GM23248 (cell line): ENCODE measurements around the gene ZNF816. TPM values are rescaled to one million over a fixed set of nuclear protein-coding genes. Genes with fewer than 3 reads are reported as not detected.
"Not testable (repeated sequence)": the region's sequence is repeated elsewhere in the genome, so short reads cannot be mapped to it uniquely, and the experiment has no call there.

Experiments
- DNase-seq: peaks from one replicate; pipeline ENCODE4 v3.0.0-alpha.2; 2015
- H2AFZ ChIP-seq: fragments of 200-600 bp; sonication (generic); 2 replicates; pipeline ENCODE4 v1.6.1; 2016; ENCODE audit warnings: antibody characterized with exemption
- H3F3A ChIP-seq: fragments of 200-600 bp; sonication (generic); 2 replicates; pipeline ENCODE4 v1.6.1; 2016; ENCODE audit warnings: mild to moderate bottlenecking, antibody characterized with exemption, mixed run types; ENCODE audit not compliant: insufficient read depth
- H3K27ac ChIP-seq: fragments of 200-600 bp; sonication (generic); 2 replicates; pipeline ENCODE4 v1.5.1; 2016; ENCODE audit warnings: mild to moderate bottlenecking
- H3K27me3 ChIP-seq: fragments of 200-600 bp; sonication (generic); replicated peaks from 2 replicates; pipeline ENCODE4 v1.6.1; 2016; ENCODE audit warnings: mild to moderate bottlenecking; ENCODE audit not compliant: insufficient read depth
- H3K36me3 ChIP-seq: fragments of 200-600 bp; sonication (generic); 2 replicates; pipeline ENCODE4 v1.6.1; 2016; ENCODE audit warnings: low read depth, mild to moderate bottlenecking
- H3K4me1 ChIP-seq: fragments of 200-600 bp; sonication (generic); 2 replicates; pipeline ENCODE4 v1.6.1; 2016; ENCODE audit warnings: mild to moderate bottlenecking; ENCODE audit not compliant: insufficient read depth
- H3K4me2 ChIP-seq: fragments of 200-600 bp; sonication (generic); one replicate; pipeline ENCODE4 v1.6.1; 2016; ENCODE audit warnings: mild to moderate bottlenecking; ENCODE audit not compliant: unreplicated experiment
- H3K4me3 ChIP-seq: fragments of 200-600 bp; sonication (generic); 2 replicates; pipeline ENCODE4 v1.5.1; 2016; ENCODE audit warnings: mild to moderate bottlenecking
- H3K79me2 ChIP-seq: fragments of 200-600 bp; sonication (generic); 2 replicates; pipeline ENCODE4 v1.6.1; 2016; ENCODE audit warnings: mild to moderate bottlenecking; ENCODE audit not compliant: insufficient read depth
- H3K9ac ChIP-seq: fragments of 200-600 bp; sonication (generic); 2 replicates; pipeline ENCODE4 v1.6.1; 2016; ENCODE audit warnings: mild to moderate bottlenecking
- H3K9me2 ChIP-seq: fragments of 200-600 bp; sonication (generic); 2 replicates; pipeline ENCODE4 v1.6.1; 2016; ENCODE audit warnings: mixed run types, mild to moderate bottlenecking, moderate library complexity; ENCODE audit not compliant: insufficient read depth
- H3K9me3 ChIP-seq: fragments of 200-600 bp; sonication (generic); one replicate; pipeline ENCODE4 v1.6.1; 2017; ENCODE audit warnings: low read depth
- H4K20me1 ChIP-seq: fragments of 200-600 bp; sonication (generic); 2 replicates; pipeline ENCODE4 v1.6.0; 2016; ENCODE audit not compliant: insufficient read depth
- EZH2 ChIP-seq: fragments of 200-600 bp; sonication (generic); IDR thresholded peaks from 2 replicates; pipeline ENCODE4 v1.6.1; 2018; ENCODE audit warnings: antibody characterized with exemption, mild to moderate bottlenecking; ENCODE audit not compliant: insufficient read depth, poor library complexity, severe bottlenecking
- EZH2phosphoT487 ChIP-seq: fragments of 200-600 bp; sonication (generic); IDR thresholded peaks from 2 replicates; pipeline ENCODE4 v1.6.1; 2018; ENCODE audit warnings: antibody characterized with exemption, moderate library complexity, mild to moderate bottlenecking, low read depth; ENCODE audit not compliant: insufficient read depth
- WGBS, 2 experiments: methylation state at CpG; one replicate each; pipeline ENCODE4 v1.1.6; 2015 to 2017; ENCODE audit warnings: low lambda C conversion rate in 2 of 2, low coverage in 1 of 2; ENCODE audit errors: missing lambda C conversion rate in 2 of 2; 5-methylcytosine and 5-hydroxymethylcytosine counted together
- in situ Hi-C: fragments of 300-500 bp; cut with MboI; formaldehyde crosslinking; loops from 2 replicates; pipeline ENCODE4 v1.15.0; 2020
- polyA plus RNA-seq: library from polyadenylated mRNA; unstranded; fragments of >200 nt; fragmentation: Nextera tagmentation; extraction: Ambion mirVana; gene quantifications from 2 replicates; pipeline ENCODE4 v1.2.1, GENCODE V29; 2016
- total RNA-seq: library from RNA; depleted of rRNA; stranded (reverse); fragments of >200 nt; shearing (Covaris generic); gene quantifications from 2 replicates; pipeline ENCODE4 v1.2.3, GENCODE V29; 2014

ZNF816 gene
- total and polyA plus RNA-seq, 2 experiments from 2014 or later = 3.0 to 4.3 TPM

DNA sequence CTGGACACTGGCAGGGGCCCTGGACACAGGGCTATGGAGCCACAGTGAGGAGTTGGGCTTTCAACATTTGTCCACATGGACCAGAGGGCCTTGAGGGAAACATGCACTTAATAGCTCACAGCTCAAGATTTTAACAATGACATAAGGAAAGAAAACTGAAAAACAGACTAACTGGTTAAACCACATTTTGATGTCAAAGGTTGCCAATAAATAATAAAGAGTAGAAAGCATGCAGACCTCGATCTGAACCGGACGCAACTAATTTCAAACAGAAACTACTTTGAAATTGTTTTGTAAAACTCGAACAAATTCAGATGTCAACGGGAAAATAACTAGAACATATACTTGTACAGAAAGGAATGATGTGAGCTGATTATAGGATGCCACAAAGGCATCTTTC lies 23.9 kb downstream of the ZNF816 start:
- H3K79me2 ChIP-seq = peaks cover 9% of the 10 kb centered on the region; the same call in 1 of the 2 replicates

DNA sequence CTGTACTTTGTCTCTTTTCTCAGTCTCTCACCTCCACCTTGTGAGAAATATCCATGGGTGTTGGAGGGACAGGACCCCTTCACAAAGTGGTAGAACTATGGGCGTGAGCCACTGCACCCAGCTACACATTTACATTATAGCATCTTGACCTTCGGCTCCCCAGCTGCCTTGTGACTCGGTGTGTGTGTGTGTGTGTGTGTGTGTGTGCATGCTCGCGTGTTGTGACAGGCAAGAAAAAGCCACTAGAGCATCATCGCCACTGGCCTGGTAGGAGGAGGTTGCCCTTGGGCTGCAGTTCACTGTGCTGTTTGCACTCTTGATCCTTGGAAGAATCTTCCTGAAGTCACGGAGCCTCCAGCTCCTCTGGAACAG lies 25.7 kb downstream of the ZNF816 start:
- no peaks in the 10 kb centered on the region for H3K9me2 ChIP-seq
- H3K27me3 ChIP-seq = no peaks in the 10 kb centered on the region
- H3K4me1 ChIP-seq = no peaks in the 10 kb centered on the region
- no peaks in the 10 kb centered on the region for H3K9me3 ChIP-seq
- no peak for TF ChIP-seq EZH2
- TF ChIP-seq EZH2phosphoT487 = no peak
- WGBS, 2 experiments = 95 to 99% methylated on average over 7 of the region's 7 CpGs
- H3K36me3 ChIP-seq = no peaks in the 10 kb centered on the region
- no peak overlapping the region for H3K27ac ChIP-seq
- no peaks in the 10 kb centered on the region for H4K20me1 ChIP-seq
- DNase-seq = no peak
- H3K9ac ChIP-seq = no peak overlapping the region
- peaks cover 9% of the 10 kb centered on the region; the same call in 1 of the 2 replicates for H3K79me2 ChIP-seq
- no peak overlapping the region for H3K4me2 ChIP-seq
- in situ Hi-C loops = no loop called here
- no peaks in the 10 kb centered on the region for H3F3A ChIP-seq
- no peak overlapping the region for H3K4me3 ChIP-seq
- no peak overlapping the region for H2AFZ ChIP-seq

More for the DNA sequence above, 23.9 kb downstream of the ZNF816 start:
- Histone ChIP-seq H3F3A (peaks cover 3% of the 10 kb centered on the region; the same call in 1 of the 2 replicates), H3K9me2 (no peaks in the 10 kb centered on the region), H3K27ac (no peak overlapping the region), H3K36me3 (no peaks in the 10 kb centered on the region), H3K9me3 (no peaks in the 10 kb centered on the region), H3K27me3 (no peaks in the 10 kb centered on the region), H3K4me1 (peaks cover 4% of the 10 kb centered on the region; the same call in 1 of the 2 replicates), H3K4me2 (no peak overlapping the region), H2AFZ (0 out of 2 replicates have a peak overlapping the region, but pooled peaks have one; percentile 39), H3K4me3 (no peak overlapping the region), H4K20me1 (no peaks in the 10 kb centered on the region), H3K9ac (no peak overlapping the region)
- TF ChIP-seq EZH2phosphoT487 (no peak), EZH2 (no peak)
- in situ Hi-C loops = no loop called here
- 35% methylated on average over 5 of the region's 5 CpGs for WGBS, 2 experiments
- DNase-seq = no peak

DNA sequence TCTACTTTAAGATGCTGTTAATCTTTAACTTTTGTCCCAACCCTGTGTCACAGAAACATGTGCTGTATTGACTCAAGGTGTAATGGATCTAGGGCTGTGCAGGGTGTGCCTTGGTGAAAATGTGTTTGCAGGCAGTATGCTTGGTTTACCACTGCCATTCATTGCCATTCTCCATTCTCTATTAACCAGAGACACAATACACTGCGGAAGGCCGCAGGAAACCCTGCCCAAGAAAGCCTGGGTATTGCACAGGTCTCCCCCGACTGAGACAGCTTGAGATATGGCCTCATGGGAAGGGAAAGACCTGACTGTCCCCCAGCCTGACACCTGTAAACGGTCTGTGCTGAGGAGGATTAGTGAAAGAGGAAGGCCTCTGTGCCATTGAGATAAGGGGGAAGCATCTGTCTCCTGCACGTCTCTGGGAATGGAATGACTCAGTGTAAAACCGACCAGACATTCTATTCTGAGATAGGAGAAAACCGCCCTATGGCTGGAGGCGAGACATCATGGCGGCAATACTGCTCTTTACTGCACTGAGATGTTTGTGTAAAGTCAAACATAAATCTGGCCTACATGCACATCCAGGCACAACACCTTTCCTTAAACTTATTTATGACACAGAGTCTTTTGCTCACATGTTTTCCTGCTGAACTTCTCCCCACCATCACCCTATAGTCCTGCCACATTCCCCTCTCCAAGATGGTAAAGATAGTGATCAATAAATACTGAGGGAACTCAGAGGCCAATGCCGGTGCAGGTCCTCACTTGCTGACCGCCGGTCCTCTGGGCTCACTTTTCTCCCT lies 26.3 kb downstream of the ZNF816 start:
- no peak overlapping the region for H3K4me3 ChIP-seq
- H3K9ac ChIP-seq = no peak overlapping the region
- H4K20me1 ChIP-seq = no peaks in the 10 kb centered on the region
- H3K36me3 ChIP-seq = no peaks in the 10 kb centered on the region
- H3K4me1 ChIP-seq = no peaks in the 10 kb centered on the region
- no peaks in the 10 kb centered on the region for H3K27me3 ChIP-seq
- no peaks in the 10 kb centered on the region for H3K9me2 ChIP-seq
- no peak for DNase-seq
- H3K27ac ChIP-seq = no peak overlapping the region
- no peak overlapping the region for H2AFZ ChIP-seq
- WGBS, 2 experiments = 97 to 98% methylated on average over 12 of the region's 12 CpGs
- H3K9me3 ChIP-seq = no peaks in the 10 kb centered on the region
- no peak overlapping the region for H3K4me2 ChIP-seq
- TF ChIP-seq EZH2phosphoT487 (no peak), EZH2 (no peak)
- peaks cover 9% of the 10 kb centered on the region; the same call in 1 of the 2 replicates for H3K79me2 ChIP-seq
- no peaks in the 10 kb centered on the region for H3F3A ChIP-seq
- in situ Hi-C loops = no loop called here

DNA sequence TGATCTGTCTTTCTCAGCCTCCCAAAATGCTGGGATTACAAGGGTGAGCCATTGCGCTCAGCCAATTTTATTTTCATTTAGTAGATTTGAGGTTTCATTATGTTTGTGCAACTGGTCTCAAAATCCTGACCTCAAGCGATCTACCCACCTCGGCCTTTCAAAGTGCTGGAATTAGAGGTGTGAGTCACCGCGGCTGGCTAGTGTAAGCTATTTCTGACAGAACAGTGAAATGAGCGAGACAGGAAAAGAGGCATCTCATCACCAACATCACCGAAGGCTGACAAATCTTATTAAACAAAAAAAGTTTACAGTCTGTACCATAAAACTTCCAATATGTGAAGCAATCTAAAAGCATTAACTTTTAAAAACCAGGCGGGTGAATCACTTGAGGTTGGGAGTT lies 27.2 kb downstream of the ZNF816 start:
- Histone ChIP-seq H3K9ac (no peak overlapping the region), H3K27ac (no peak overlapping the region), H3K4me3 (no peak overlapping the region), H3K9me2 (no peaks in the 10 kb centered on the region), H3K4me1 (no peaks in the 10 kb centered on the region), H2AFZ (no peak overlapping the region), H3F3A (no peaks in the 10 kb centered on the region), H3K4me2 (no peak overlapping the region), H3K79me2 (peaks cover 9% of the 10 kb centered on the region; the same call in 1 of the 2 replicates), H3K27me3 (no peaks in the 10 kb centered on the region), H3K36me3 (no peaks in the 10 kb centered on the region), H3K9me3 (no peaks in the 10 kb centered on the region), H4K20me1 (no peaks in the 10 kb centered on the region)
- WGBS, 2 experiments = 94 to 98% methylated on average over 8 of the region's 8 CpGs
- no peak for DNase-seq
- in situ Hi-C loops = no loop called here
- TF ChIP-seq EZH2 (no peak), EZH2phosphoT487 (no peak)

DNA sequence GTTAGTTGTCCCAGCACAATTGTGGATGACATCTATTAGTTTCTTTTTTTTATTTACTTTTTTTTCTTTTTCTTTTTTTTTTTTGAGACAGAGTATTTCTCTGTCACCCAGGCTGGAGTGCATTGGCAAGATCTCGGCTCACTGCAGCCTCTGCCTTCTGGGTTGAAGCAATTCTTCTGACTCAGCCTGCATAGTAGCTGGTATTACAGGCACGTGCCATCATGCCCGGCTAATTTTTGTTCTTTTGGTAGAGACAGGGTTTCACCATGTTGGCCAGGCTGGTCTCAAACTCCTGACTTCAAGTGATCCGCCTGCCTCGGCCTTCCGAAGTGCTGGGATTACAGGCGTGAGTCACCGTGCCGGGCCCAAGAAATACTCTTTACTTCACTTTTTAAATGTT lies 38.0 kb downstream of the ZNF816 start:
- H3K27me3 ChIP-seq, H4K20me1 ChIP-seq, H3K79me2 ChIP-seq, in situ Hi-C loops, H3K4me3 ChIP-seq, H3K9me2 ChIP-seq, H3K9me3 ChIP-seq, H3K9ac ChIP-seq, H3K36me3 ChIP-seq: not testable (repeated sequence)
- Histone ChIP-seq H2AFZ (0 out of 2 replicates have a peak overlapping the region, but pooled peaks have one; percentile 30), H3F3A (peaks cover 15% of the 10 kb centered on the region), H3K4me1 (peaks cover 15% of the 10 kb centered on the region; the same call in 1 of the 2 replicates), H3K27ac (peak overlapping the region; percentile 86), H3K4me2 (peak overlapping the region; percentile 90)
- DNase-seq = peak; percentile 67
- 80 to 82% methylated on average over 9 of the region's 9 CpGs for WGBS, 2 experiments
